ENCODE results near the gene TNS4.

GRCh38 chr17:40516581-40517285 is 15.3 kb upstream of the TNS4 start:
- TF ChIP-seq POLR2A (IDR thresholded peaks at IDR 0.05; ENCODE audit: low read length) (no peak), GATA1 (IDR thresholded peaks at IDR 0.05; ENCODE audit: low read depth, low read length) (no peak)

Measured in erythroblast (primary cell).